OCI-LY7 (cell line): ENCODE results near the gene AUTS2. TPM values are rescaled to one million over a fixed set of nuclear protein-coding genes. Genes with fewer than 3 reads are reported as not detected.

Experiments
- BruUV-seq: library from RNA; stranded (reverse); fragments of 400-500 nt; replicated peaks from 2 replicates; lab custom pipeline; 2021; lab: Mats Ljungman, UMichigan
- CTCF ChIA-PET: fragments of 300-600 bp; sonication (Branson Sonifier 250); formaldehyde crosslinking; loops from one replicate; lab custom pipeline; 2022; ENCODE audit warnings: antibody characterized with exemption; ENCODE audit not compliant: unreplicated experiment; lab: Charles Lee
- POLR2A ChIA-PET: fragments of 300-600 bp; sonication (Branson Sonifier 250); formaldehyde crosslinking; loops from one replicate; lab custom pipeline; 2022; ENCODE audit warnings: antibody characterized with exemption; lab: Charles Lee
- DNase-seq: peaks from one replicate; pipeline ENCODE4 v3.0.0-alpha.2; 2015; ENCODE audit warnings: low spot score
- H2AFZ ChIP-seq: fragments of 200-600 bp; sonication (generic), shearing (Covaris generic); 2 replicates; pipeline ENCODE4 v1.6.1; 2014; ENCODE audit warnings: mild to moderate bottlenecking, antibody characterized with exemption, low read length, moderate library complexity
- H3K27ac ChIP-seq: fragments of 200-600 bp; sonication (generic); 2 replicates; pipeline ENCODE4 v1.5.1; 2014; ENCODE audit warnings: mixed run types, low read depth, mild to moderate bottlenecking, moderate library complexity, low read length, inconsistent platforms; ENCODE audit not compliant: poor library complexity, severe bottlenecking
- H3K36me3 ChIP-seq: fragments of 200-600 bp; sonication (generic); 2 replicates; pipeline ENCODE4 v1.6.1; 2014; ENCODE audit warnings: mild to moderate bottlenecking, antibody characterized with exemption, low read length, moderate library complexity, mixed read lengths; ENCODE audit not compliant: insufficient read depth
- H3K4me1 ChIP-seq: fragments of 200-600 bp; sonication (generic); 2 replicates; pipeline ENCODE4 v1.5.1; 2014; ENCODE audit warnings: mild to moderate bottlenecking, low read length; ENCODE audit not compliant: insufficient read depth, poor library complexity, severe bottlenecking
- H3K4me2 ChIP-seq: fragments of 200-600 bp; sonication (generic); 2 replicates; pipeline ENCODE4 v1.6.1; 2014; ENCODE audit warnings: mild to moderate bottlenecking, low read length
- H3K4me3 ChIP-seq: fragments of 200-600 bp; sonication (generic); 2 replicates; pipeline ENCODE4 v1.5.1; 2014; ENCODE audit warnings: mild to moderate bottlenecking, low read depth, low read length; ENCODE audit not compliant: poor library complexity, severe bottlenecking
- H3K79me2 ChIP-seq: fragments of 200-600 bp; sonication (generic); 2 replicates; pipeline ENCODE4 v1.6.1; 2016; ENCODE audit warnings: low read depth, mild to moderate bottlenecking, low read length, moderate library complexity, mixed read lengths; ENCODE audit not compliant: insufficient read depth
- H3K9me2 ChIP-seq: fragments of 200-600 bp; sonication (generic); 2 replicates; pipeline ENCODE4 v1.6.1; 2016; ENCODE audit warnings: mild to moderate bottlenecking, low read length, mixed read lengths; ENCODE audit not compliant: insufficient read depth
- H3K9me3 ChIP-seq: fragments of 200-600 bp; sonication (generic); 2 replicates; pipeline ENCODE4 v1.6.1; 2014; ENCODE audit warnings: mild to moderate bottlenecking, mixed run types, low read length, mixed read lengths
- H4K20me1 ChIP-seq: fragments of 200-600 bp; sonication (generic); 2 replicates; pipeline ENCODE4 v1.6.1; 2014; ENCODE audit warnings: mild to moderate bottlenecking, antibody characterized with exemption, low read length, moderate library complexity, mixed read lengths; ENCODE audit not compliant: insufficient read depth
- EZH2phosphoT487 ChIP-seq: fragments of 200-600 bp; sonication (generic); IDR thresholded peaks from 2 replicates; pipeline ENCODE4 v1.6.1; 2018; ENCODE audit warnings: low read depth, borderline replicate concordance, mild to moderate bottlenecking, mixed run types, antibody characterized with exemption, low read length, moderate library complexity, mixed read lengths
- intact Hi-C: fragments of 100-400 bp; cut with micrococcal nuclease; formaldehyde crosslinking; loops from one replicate; pipeline ENCODE4 v1.10.0; 2022; ENCODE audit not compliant: unreplicated experiment
- total RNA-seq, 2 experiments: library from RNA; depleted of rRNA in 1 of 2; stranded (reverse); fragments of >200 nt in 1 of 2; shearing (Covaris generic) in 1 of 2; gene quantifications; 2 replicates each; pipeline ENCODE4 v1.2.3, GENCODE V29; 2014 to 2022
- TF ChIP-seq, protein P1 (sequence below): fragments of 200-600 bp; sonication (generic); conservative IDR thresholded peaks from 2 replicates; pipeline ENCODE4 v1.5.1; 2014; ENCODE audit warnings: mild to moderate bottlenecking, antibody characterized with exemption, low read length, moderate library complexity, mixed read lengths

AUTS2 gene
- total RNA-seq, 2 experiments from 2014 or later, result 37.9 to 78.5 TPM

DNA sequence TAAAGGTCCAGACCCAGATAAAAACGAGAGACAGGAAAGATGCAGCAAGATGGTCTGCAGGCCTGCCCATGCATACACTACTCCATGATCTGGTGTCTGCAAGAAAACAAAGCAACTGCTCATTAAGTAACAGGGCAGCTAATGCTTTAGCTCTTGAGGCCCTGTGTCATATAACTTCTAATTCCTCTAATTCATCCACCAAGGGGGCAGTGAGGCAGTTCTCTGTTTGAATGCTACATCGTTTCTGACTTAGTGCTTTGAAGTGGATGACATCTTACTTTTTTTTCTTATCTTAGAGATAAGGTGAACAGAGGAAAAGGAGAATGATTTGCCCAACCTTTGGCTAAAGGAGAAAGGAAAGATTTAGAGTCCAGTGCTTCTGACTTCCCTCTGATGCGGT lies 619.7 kb downstream of the AUTS2 start:
- Histone ChIP-seq H2AFZ (no peak overlapping the region), H3K9me2 (no peaks in the 10 kb centered on the region), H3K4me3 (no peak overlapping the region), H3K79me2 (no peaks in the 10 kb centered on the region), H3K4me2 (no peak overlapping the region), H4K20me1 (no peaks in the 10 kb centered on the region), H3K27ac (no peak overlapping the region), H3K36me3 (no peaks in the 10 kb centered on the region), H3K9me3 (no peaks in the 10 kb centered on the region), H3K4me1 (no peaks in the 10 kb centered on the region)
- no peak for DNase-seq
- BruUV-seq, result no TSS peak
- POLR2A ChIA-PET, result interaction anchor here (0.6 to 0.9 kb wide), 2 partner anchors 19 to 175 kb away, joined by 4 to 6 read pairs; no protein-coding TSS in a partner anchor
- CTCF ChIA-PET, result no interaction called here
- TF ChIP-seq EZH2phosphoT487, result no peak
- TF ChIP-seq, protein P1, sequence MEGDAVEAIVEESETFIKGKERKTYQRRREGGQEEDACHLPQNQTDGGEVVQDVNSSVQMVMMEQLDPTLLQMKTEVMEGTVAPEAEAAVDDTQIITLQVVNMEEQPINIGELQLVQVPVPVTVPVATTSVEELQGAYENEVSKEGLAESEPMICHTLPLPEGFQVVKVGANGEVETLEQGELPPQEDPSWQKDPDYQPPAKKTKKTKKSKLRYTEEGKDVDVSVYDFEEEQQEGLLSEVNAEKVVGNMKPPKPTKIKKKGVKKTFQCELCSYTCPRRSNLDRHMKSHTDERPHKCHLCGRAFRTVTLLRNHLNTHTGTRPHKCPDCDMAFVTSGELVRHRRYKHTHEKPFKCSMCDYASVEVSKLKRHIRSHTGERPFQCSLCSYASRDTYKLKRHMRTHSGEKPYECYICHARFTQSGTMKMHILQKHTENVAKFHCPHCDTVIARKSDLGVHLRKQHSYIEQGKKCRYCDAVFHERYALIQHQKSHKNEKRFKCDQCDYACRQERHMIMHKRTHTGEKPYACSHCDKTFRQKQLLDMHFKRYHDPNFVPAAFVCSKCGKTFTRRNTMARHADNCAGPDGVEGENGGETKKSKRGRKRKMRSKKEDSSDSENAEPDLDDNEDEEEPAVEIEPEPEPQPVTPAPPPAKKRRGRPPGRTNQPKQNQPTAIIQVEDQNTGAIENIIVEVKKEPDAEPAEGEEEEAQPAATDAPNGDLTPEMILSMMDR, result no peak
- intact Hi-C loops, result no loop called here

GRCh38 chr7:70219061-70219460 lies 620.8 kb downstream of the AUTS2 start:
- Histone ChIP-seq H3K27ac (no peak overlapping the region), H3K4me3 (no peak overlapping the region), H3K9me3 (no peaks in the 10 kb centered on the region), H3K79me2 (no peaks in the 10 kb centered on the region), H3K4me2 (no peak overlapping the region), H3K36me3 (no peaks in the 10 kb centered on the region), H3K9me2 (no peaks in the 10 kb centered on the region), H3K4me1 (no peaks in the 10 kb centered on the region), H2AFZ (no peak overlapping the region), H4K20me1 (no peaks in the 10 kb centered on the region)
- DNase-seq, result no peak
- intact Hi-C loops, result no loop called here
- ChIA-PET POLR2A (no interaction called here), CTCF (no interaction called here)
- BruUV-seq, result no TSS peak
- no peak for TF ChIP-seq EZH2phosphoT487
- TF ChIP-seq, protein P1, result no peak

DNA sequence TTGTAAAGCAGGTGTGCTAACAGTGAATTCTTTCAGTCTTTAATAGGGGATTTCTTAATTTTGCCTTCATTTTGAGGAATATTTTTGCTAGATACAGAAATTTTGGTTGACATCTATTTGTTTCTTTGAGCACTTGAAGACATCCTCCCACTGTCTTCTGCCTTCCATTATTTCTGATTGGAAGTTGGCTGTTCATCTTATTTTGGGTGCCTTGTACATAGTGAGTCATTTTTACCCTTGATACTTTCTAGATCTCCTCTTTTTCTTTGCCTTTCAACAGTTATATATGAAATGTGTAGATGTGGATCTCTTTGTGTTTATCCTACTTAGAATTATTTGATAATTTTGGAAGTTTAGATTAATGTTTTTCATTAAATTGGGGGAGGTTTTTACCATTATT lies 631.0 kb downstream of the AUTS2 start:
- BruUV-seq, result no TSS peak
- no peaks in the 10 kb centered on the region for H3K4me1 ChIP-seq
- TF ChIP-seq, protein P1, result no peak
- no peak for TF ChIP-seq EZH2phosphoT487
- peak; percentile 29 for DNase-seq
- ChIA-PET CTCF (no interaction called here), POLR2A (no interaction called here)
- H3K79me2 ChIP-seq, result no peaks in the 10 kb centered on the region
- H3K9me2 ChIP-seq, result no peaks in the 10 kb centered on the region
- H3K4me2 ChIP-seq, result no peak overlapping the region
- H2AFZ ChIP-seq, result no peak overlapping the region
- H4K20me1 ChIP-seq, result no peaks in the 10 kb centered on the region
- H3K9me3 ChIP-seq, result peaks cover 21% of the 10 kb centered on the region
- intact Hi-C loops, result no loop called here
- H3K36me3 ChIP-seq, result no peaks in the 10 kb centered on the region; the same call in 1 of the 2 replicates
- H3K4me3 ChIP-seq, result no peak overlapping the region
- no peak overlapping the region for H3K27ac ChIP-seq
